Mesenchymal stem cell (in vitro differentiated cells and primary cell): ENCODE results near the gene SAMD4B.

ENCODE experiments used
- DNase-seq: peaks from one replicate; pipeline ENCODE4 v3.0.0-alpha.2; 2013
- H2AFZ ChIP-seq: one replicate; pipeline ENCODE4 v1.6.1; 2013; ENCODE audit warnings: low read depth, mild to moderate bottlenecking, control low read depth, inconsistent platforms, low read length, moderate library complexity
- H2AK5ac ChIP-seq: 2 replicates; pipeline ENCODE4 v1.6.1; 2013; ENCODE audit warnings: low read length, moderate library complexity, mild to moderate bottlenecking, inconsistent platforms; ENCODE audit not compliant: severe bottlenecking
- H2BK120ac ChIP-seq: one replicate; pipeline ENCODE4 v1.6.1; 2013; ENCODE audit warnings: low read depth, mild to moderate bottlenecking, inconsistent platforms, low read length, moderate library complexity
- H2BK12ac ChIP-seq, 2 experiments: one replicate each; pipeline ENCODE4 v1.6.1; 2013; ENCODE audit warnings: inconsistent platforms in 2 of 2, low read length in 2 of 2, mild to moderate bottlenecking in 2 of 2, moderate library complexity in 2 of 2, control low read depth in 1 of 2
- H2BK15ac ChIP-seq: one replicate; pipeline ENCODE4 v1.6.1; 2013; ENCODE audit warnings: mild to moderate bottlenecking, low read depth, inconsistent platforms; ENCODE audit not compliant: poor library complexity, severe bottlenecking
- H2BK5ac ChIP-seq: 2 replicates; pipeline ENCODE4 v1.6.1; 2013; ENCODE audit warnings: low read depth, mild to moderate bottlenecking, low read length, control low read depth, inconsistent platforms; ENCODE audit not compliant: poor library complexity, severe bottlenecking
- H3K14ac ChIP-seq, 2 experiments: one replicate each; pipeline ENCODE4 v1.6.1; 2013; ENCODE audit warnings: inconsistent platforms in 2 of 2, low read length in 2 of 2, control low read depth in 1 of 2, mild to moderate bottlenecking in 1 of 2, moderate library complexity in 1 of 2
- H3K18ac ChIP-seq, 2 experiments: one replicate each; pipeline ENCODE4 v1.6.1; 2013; ENCODE audit warnings: inconsistent platforms in 2 of 2, low read length in 2 of 2, control low read depth in 1 of 2, low read depth in 1 of 2, mild to moderate bottlenecking in 1 of 2
- H3K23ac ChIP-seq, 2 experiments: one replicate each; pipeline ENCODE4 v1.6.1; 2013; ENCODE audit warnings: inconsistent platforms in 2 of 2, low read length in 2 of 2, mild to moderate bottlenecking in 2 of 2, moderate library complexity in 2 of 2, control low read depth in 1 of 2
- H3K27ac ChIP-seq: 2 replicates; pipeline ENCODE4 v1.5.1; 2013; ENCODE audit warnings: mild to moderate bottlenecking, moderate library complexity, low read length, control low read depth, inconsistent platforms; ENCODE audit not compliant: poor library complexity, severe bottlenecking
- H3K27me3 ChIP-seq, 2 experiments: 2 replicates each; pipeline versions ENCODE4 v1.6.1 to v1.7.0; 2013; ENCODE audit warnings: low read length in 2 of 2, mild to moderate bottlenecking in 2 of 2, moderate library complexity in 2 of 2, control low read depth in 1 of 2, inconsistent platforms in 1 of 2; ENCODE audit not compliant: control insufficient read depth in 1 of 2, insufficient read depth in 1 of 2
- H3K36me3 ChIP-seq, 2 experiments: 2 replicates each; pipeline versions ENCODE4 v1.6.1 to v1.7.0; 2013; ENCODE audit warnings: low read length in 2 of 2, control low read depth in 1 of 2, inconsistent platforms in 1 of 2, low read depth in 1 of 2, mild to moderate bottlenecking in 1 of 2; ENCODE audit not compliant: insufficient read depth in 2 of 2, control insufficient read depth in 1 of 2
- H3K4ac ChIP-seq, 2 experiments: one replicate each; pipeline ENCODE4 v1.6.1; 2013; ENCODE audit warnings: inconsistent platforms in 2 of 2, low read length in 2 of 2, mild to moderate bottlenecking in 2 of 2, moderate library complexity in 2 of 2, control low read depth in 1 of 2, low read depth in 1 of 2
- H3K4me1 ChIP-seq: 2 replicates; pipeline ENCODE4 v1.6.1; 2013; ENCODE audit warnings: low read depth, low read length, control low read depth; ENCODE audit not compliant: control insufficient read depth, insufficient read depth
- H3K4me2 ChIP-seq: 2 replicates; pipeline ENCODE4 v1.6.1; 2013; ENCODE audit warnings: low read length, mild to moderate bottlenecking, inconsistent platforms; ENCODE audit not compliant: poor library complexity, severe bottlenecking
- H3K4me3 ChIP-seq, 2 experiments: 2 replicates each; pipeline versions ENCODE4 v1.5.1 to v1.7.0; 2013; ENCODE audit warnings: low read length in 2 of 2, mild to moderate bottlenecking in 2 of 2, control low read depth in 1 of 2, low read depth in 1 of 2; ENCODE audit not compliant: insufficient read depth in 1 of 2
- H3K79me1 ChIP-seq: replicated peaks from 2 replicates; pipeline ENCODE4 v1.6.1; 2013; ENCODE audit warnings: mild to moderate bottlenecking, control low read depth, low read length, inconsistent platforms; ENCODE audit not compliant: poor library complexity, severe bottlenecking
- H3K9ac ChIP-seq: 2 replicates; pipeline ENCODE4 v1.7.0; 2013; ENCODE audit warnings: mild to moderate bottlenecking, low read length, moderate library complexity
- H3K9me3 ChIP-seq: 2 replicates; pipeline ENCODE4 v1.7.0; 2013; ENCODE audit warnings: mild to moderate bottlenecking, low read length; ENCODE audit not compliant: control insufficient read depth
- H4K8ac ChIP-seq: one replicate; pipeline ENCODE4 v1.6.1; 2013; ENCODE audit warnings: inconsistent platforms, mild to moderate bottlenecking, low read length, moderate library complexity
- H4K91ac ChIP-seq: one replicate; pipeline ENCODE4 v1.6.1; 2013; ENCODE audit warnings: mild to moderate bottlenecking, low read length, inconsistent platforms
- WGBS: methylation state at CpG from one replicate; pipeline ENCODE4 v1.1.7; 2013; ENCODE audit warnings: mixed read lengths; 5-methylcytosine and 5-hydroxymethylcytosine counted together

The SAMD4B gene

DNA sequence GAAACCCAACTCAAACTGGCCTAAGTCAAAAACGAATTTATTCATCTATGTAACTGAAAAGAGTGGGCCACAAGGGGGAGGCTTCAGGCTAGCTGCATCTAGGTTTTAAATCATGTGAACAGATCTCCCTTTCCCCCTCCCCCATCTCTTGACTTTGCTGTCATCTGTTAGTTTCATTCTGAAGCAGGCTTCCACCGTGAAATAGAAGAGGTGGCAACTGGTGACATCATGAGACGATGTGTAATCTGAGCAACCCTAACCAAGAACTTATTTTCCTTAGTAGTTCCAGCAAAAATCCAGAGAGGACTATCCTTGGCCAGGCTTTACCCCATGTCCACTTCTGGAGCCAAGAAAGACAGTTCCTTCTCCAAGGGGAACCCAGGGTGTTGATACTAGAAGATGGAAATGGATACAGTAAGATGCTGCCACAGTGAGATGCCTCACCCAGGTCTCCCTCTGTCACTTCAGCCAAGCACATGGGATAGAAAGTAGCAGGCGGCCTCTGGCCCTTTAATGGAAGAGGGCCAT, 9.4 kb downstream of the SAMD4B start:
- peak overlapping the region; percentile 85 for H3K9ac ChIP-seq
- H2AFZ ChIP-seq: no peak overlapping the region
- H3K23ac ChIP-seq: no peak overlapping the region
- H2BK5ac ChIP-seq: no peak overlapping the region
- H2BK120ac ChIP-seq: peak overlapping the region; percentile 45
- no peak overlapping the region for H4K8ac ChIP-seq
- H2AK5ac ChIP-seq: no peak overlapping the region
- H3K4me1 ChIP-seq: peaks cover 3% of the 10 kb centered on the region
- no peak overlapping the region for H3K27ac ChIP-seq
- H3K14ac ChIP-seq: no peak overlapping the region
- peak overlapping the region in 1 of 2 experiments; percentile 51 for H3K4me3 ChIP-seq
- H2BK12ac ChIP-seq: no peak overlapping the region
- peaks cover 36 to 72% of the 10 kb centered on the region in 2 experiments for H3K36me3 ChIP-seq
- H3K79me1 ChIP-seq: peaks cover 58% of the 10 kb centered on the region
- peak; percentile 51 for DNase-seq
- H2BK15ac ChIP-seq: no peak overlapping the region
- no peak overlapping the region for H3K4me2 ChIP-seq
- 98% methylated on average over 4 of the region's 4 CpGs for WGBS
- H4K91ac ChIP-seq: no peak overlapping the region
- no peak overlapping the region for H3K4ac ChIP-seq
- H3K27me3 ChIP-seq: no peaks in the 10 kb centered on the region
- H3K9me3 ChIP-seq: no peaks in the 10 kb centered on the region
- H3K18ac ChIP-seq: no peak overlapping the region

GRCh38 chr19:39352381-39353255, 10.4 kb downstream of the SAMD4B start:
- H2BK15ac ChIP-seq: no peak overlapping the region
- H2AFZ ChIP-seq: no peak overlapping the region
- no peak overlapping the region for H4K91ac ChIP-seq
- H3K79me1 ChIP-seq: peaks cover 56% of the 10 kb centered on the region
- no peak overlapping the region for H3K4me2 ChIP-seq
- H3K4ac ChIP-seq: no peak overlapping the region
- no peak overlapping the region for H3K23ac ChIP-seq
- no peak overlapping the region for H3K14ac ChIP-seq
- H2BK120ac ChIP-seq: no peak overlapping the region
- no peaks in the 10 kb centered on the region for H3K27me3 ChIP-seq
- no peak for DNase-seq
- H2BK12ac ChIP-seq: no peak overlapping the region
- H3K9me3 ChIP-seq: no peaks in the 10 kb centered on the region
- peak overlapping the region; percentile 85 for H3K9ac ChIP-seq
- peak overlapping the region in 1 of 2 experiments; percentile 51 for H3K4me3 ChIP-seq
- H4K8ac ChIP-seq: no peak overlapping the region
- no peak overlapping the region for H2AK5ac ChIP-seq
- H3K27ac ChIP-seq: no peak overlapping the region
- no peak overlapping the region for H3K18ac ChIP-seq
- no peak overlapping the region for H2BK5ac ChIP-seq
- no peaks in the 10 kb centered on the region for H3K4me1 ChIP-seq
- peaks cover 44 to 77% of the 10 kb centered on the region in 2 experiments for H3K36me3 ChIP-seq
- WGBS: 96% methylated on average over 12 of the region's 12 CpGs

DNA sequence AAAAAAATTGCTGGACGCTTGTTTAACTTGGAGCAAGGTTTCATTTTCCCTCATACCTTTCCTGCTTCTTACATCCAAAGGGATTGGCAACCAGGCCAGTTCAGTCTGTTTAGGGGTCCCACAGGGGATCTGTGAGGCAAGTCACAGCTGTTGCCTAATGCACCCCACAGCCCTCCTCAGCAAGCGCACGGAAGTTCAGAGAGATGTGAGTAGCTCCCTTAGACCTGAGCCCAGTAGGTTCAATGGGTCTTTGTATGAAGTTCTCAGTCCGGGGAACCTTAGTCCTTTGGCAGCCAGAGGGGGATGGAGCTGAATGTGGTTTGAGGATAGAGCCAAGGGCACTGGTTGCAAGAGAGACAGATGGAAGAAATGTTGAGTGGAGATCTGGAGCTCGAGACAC, 13.0 kb downstream of the SAMD4B start:
- Histone ChIP-seq H3K9ac (no peak overlapping the region), H2BK15ac (no peak overlapping the region), H3K14ac (no peak overlapping the region), H2BK5ac (no peak overlapping the region), H3K4ac (no peak overlapping the region), H3K36me3 (peaks cover 54 to 77% of the 10 kb centered on the region in 2 experiments), H3K23ac (no peak overlapping the region), H2BK120ac (no peak overlapping the region), H3K27ac (no peak overlapping the region), H2AK5ac (no peak overlapping the region), H2AFZ (no peak overlapping the region), H3K4me1 (no peaks in the 10 kb centered on the region), H4K8ac (no peak overlapping the region), H3K79me1 (peaks cover 52% of the 10 kb centered on the region), H3K4me3 (no peak overlapping the region), H3K4me2 (no peak overlapping the region), H3K18ac (no peak overlapping the region), H4K91ac (no peak overlapping the region), H3K9me3 (no peaks in the 10 kb centered on the region), H3K27me3 (no peaks in the 10 kb centered on the region), H2BK12ac (no peak overlapping the region)
- WGBS: 100% methylated on average over 5 of the region's 5 CpGs
- DNase-seq: no peak

GRCh38 chr19:39356073-39356472, 13.9 kb downstream of the SAMD4B start:
- Histone ChIP-seq H4K8ac (no peak overlapping the region), H2AFZ (no peak overlapping the region), H3K4ac (no peak overlapping the region), H3K36me3 (peaks cover 55 to 85% of the 10 kb centered on the region in 2 experiments), H3K27ac (no peak overlapping the region), H3K27me3 (no peaks in the 10 kb centered on the region), H2AK5ac (no peak overlapping the region), H3K18ac (no peak overlapping the region), H3K9ac (no peak overlapping the region), H3K4me3 (no peak overlapping the region), H2BK15ac (no peak overlapping the region), H3K4me2 (no peak overlapping the region), H3K14ac (no peak overlapping the region), H2BK12ac (no peak overlapping the region), H2BK5ac (no peak overlapping the region), H3K23ac (no peak overlapping the region), H2BK120ac (no peak overlapping the region), H3K9me3 (no peaks in the 10 kb centered on the region), H3K4me1 (no peaks in the 10 kb centered on the region), H3K79me1 (peaks cover 56% of the 10 kb centered on the region), H4K91ac (no peak overlapping the region)
- 82% methylated on average over 3 of the region's 3 CpGs for WGBS
- DNase-seq: no peak
